ENCODE data around the gene CRYBG2.

Gene CRYBG2

DNA sequence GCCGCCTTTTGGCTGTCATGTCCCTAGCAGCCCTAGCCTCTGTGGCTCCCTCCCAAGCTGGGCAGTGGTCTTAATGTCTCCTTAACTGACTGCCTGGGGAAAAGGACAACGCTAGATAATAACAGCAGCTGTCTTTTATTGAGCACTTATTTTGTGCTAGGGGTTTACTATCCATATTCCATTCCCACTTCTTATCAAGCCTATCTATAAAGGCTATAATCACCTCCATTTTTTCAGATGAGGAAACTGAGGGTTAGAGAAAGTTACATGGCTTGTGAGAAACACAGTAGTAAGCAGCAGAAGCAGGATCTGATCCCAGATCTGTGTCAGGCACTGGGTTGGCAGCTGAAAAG lies 67.9 kb downstream of the CRYBG2 start:
- TF ChIP-seq ZFX (IDR thresholded peaks at IDR 0.05) (no peak), CTCF (conservative IDR thresholded peaks at IDR 0.05) (no peak)
- no peak overlapping the region for H3K27ac ChIP-seq

DNA sequence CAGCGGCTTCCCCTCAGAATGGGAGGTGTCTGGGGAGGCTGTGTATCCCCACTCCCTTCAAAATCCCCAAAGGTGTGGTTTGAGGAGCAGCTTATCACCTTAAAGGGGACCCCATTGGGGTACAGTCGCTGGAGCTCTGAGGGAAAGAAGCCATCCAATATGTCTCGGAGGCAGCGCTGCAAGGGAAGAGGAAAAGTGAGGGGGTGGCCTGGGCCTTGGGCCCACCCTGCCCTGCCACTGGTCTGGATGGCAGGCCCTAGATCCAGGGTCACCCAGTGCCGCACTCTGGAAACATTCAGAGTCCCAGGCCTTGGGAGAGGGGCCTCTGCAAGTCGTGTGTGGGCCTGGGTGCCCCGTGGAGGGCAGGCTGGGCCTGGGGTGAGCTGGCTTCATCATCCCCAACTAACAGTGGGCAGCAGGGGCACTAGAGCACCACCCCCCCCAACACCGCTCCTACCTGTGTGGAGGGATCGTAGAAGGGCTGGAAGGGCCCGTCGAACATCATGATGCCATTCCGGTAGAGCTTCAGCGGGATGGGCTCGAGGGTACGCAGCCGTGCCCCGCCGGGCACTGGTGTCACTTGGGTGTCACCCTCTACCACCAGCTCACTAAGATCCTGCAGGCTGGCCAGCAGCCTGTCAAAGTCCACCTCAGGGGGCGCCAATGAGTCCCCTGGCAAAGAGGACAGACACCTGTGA lies 68.4 kb downstream of the CRYBG2 start:
- no peak overlapping the region for H3K27ac ChIP-seq
- TF ChIP-seq ZFX (IDR thresholded peaks at IDR 0.05) (no peak), CTCF (conservative IDR thresholded peaks at IDR 0.05) (peak; percentile 55)

DNA sequence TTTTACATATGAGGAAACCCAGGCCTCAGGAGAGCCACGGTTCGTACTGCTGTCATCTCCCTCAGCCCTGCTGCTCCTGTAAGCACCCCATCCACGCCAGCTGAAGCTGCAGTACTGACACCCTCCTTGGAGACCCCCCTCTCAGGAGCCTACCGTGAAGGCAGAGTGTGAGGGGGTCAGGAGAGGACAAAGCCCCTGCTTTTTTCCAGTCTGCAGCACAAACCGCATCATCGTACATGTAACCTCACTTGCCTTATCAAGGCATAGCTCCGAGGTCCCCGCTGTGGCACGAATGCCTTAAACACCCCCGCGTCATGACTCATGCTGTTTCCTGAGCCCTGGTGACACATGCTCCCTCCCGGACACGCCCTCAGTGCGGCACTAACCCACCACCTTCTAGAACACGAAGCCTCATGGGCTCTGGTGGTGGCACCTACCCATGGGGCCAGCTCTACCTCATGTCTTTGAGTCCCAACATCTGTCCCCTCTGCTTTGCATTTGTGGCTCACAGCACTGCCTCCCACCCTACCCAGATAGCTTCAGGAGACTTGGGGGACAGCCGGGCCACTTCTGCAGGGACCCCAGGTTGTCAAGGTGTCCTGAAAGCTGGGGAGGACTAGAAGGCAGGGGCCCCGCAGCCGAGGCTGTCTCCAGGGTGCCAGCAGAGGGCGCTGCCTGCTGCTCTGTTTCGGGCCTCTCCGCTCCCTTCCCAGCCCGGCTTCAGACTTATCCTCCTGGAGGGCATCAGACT lies 69.2 kb downstream of the CRYBG2 start:
- TF ChIP-seq ZFX (IDR thresholded peaks at IDR 0.05) (no peak), CTCF (conservative IDR thresholded peaks at IDR 0.05) (peak; percentile 74)
- H3K27ac ChIP-seq: no peak overlapping the region

DNA sequence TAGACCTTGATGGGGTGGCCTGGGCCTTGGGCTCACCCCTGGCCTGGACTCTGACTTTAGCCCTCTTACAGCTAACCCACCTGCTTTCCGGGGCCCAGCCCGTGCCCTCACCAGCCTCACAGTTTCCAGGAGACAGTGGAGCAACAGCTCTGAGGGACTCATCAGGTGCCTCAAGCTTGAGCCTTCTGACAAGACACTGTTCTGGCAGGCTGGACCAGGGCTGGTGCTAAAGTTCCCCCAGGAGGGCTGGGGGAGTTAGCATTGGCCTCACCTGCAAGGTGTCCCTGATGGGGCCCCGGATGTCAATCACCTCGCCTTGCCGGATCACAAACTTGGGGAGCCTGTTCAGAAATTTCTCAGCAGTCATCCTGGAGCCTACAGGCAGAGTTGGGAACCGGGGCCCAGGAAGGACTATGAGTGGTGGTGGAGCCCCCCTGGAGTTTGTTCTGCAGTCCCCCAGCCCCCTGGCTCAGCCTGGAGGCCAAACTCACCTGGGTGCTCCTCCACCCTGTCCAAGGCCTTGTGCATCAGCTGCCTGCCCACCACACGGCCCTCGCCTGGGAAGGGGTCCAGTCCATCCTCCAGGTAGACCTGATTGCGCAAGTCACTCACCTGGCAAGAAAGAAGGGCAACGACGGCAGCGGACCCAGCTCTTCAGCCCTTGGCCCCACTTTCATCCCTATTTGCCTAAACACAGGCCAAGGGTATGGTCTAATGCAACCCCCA lies 69.9 kb downstream of the CRYBG2 start:
- H3K27ac ChIP-seq: no peak overlapping the region
- TF ChIP-seq CTCF (conservative IDR thresholded peaks at IDR 0.05): no peak
- no peak for TF ChIP-seq ZFX (IDR thresholded peaks at IDR 0.05)

DNA sequence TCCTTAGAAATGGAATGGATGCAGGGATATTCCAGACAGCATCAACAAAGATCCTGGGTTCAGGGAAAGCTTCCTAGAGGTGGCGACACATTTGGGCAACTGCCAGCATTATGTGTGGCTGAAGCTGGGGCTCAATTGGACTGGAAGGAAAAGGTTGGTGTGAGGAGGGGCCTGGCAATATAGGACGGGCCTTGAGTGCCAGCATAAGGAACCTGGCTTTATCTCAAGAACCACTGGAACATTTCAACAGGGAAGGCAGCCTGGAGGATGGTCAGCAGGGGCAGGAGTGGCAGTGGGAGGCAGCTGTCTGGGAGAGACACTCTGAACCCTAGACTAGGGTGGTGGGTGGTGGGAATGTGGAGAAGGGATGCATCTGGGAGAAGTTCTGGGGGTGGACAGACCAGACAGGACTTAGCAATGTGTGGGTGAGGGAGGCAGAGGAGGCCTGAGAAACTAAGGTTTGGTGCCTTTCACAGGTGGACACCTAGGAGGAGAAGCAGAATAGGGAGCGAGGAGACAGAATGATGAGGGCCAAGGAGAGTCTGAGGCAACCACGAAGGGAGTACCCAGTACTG lies 70.6 kb downstream of the CRYBG2 start:
- TF ChIP-seq CTCF (conservative IDR thresholded peaks at IDR 0.05) (no peak), ZFX (IDR thresholded peaks at IDR 0.05) (no peak)
- H3K27ac ChIP-seq: no peak overlapping the region

DNA sequence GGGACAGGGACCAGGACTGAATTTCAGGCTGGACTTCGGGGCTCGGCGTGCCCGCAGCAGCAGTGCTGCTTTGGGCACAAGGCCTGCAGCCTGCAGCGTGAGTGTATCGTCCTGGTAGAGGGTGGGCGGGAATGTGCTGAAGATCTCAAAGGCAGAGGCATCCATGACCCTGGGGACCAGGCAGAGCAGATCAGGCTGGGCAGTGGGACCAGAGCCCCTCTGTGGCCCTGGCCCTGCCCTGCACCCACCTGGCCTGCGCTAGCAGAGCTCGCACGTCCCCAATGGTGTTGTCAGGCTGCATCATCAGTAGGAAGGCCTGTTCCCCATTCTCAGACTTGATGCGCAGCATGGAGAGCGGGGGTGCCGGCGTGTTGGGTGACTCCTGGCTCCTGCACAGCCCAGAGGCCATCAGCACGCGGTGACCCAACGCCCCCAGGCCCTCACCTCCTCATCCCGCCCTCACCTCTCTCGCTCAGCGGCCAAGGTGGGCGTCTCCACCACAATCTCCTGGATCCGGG lies 71.5 kb downstream of the CRYBG2 start:
- TF ChIP-seq ZFX (IDR thresholded peaks at IDR 0.05): no peak
- no peak for TF ChIP-seq CTCF (conservative IDR thresholded peaks at IDR 0.05)
- H3K27ac ChIP-seq: no peak overlapping the region

Measured in C4-2B (cell line).